EH (cell line): ENCODE results near the gene BAIAP2.

Experiments used
- DNase-seq: peaks from one replicate; pipeline ENCODE4 v3.0.0-alpha.2; 2015; ENCODE audit warnings: low read depth

Gene BAIAP2

GRCh38 chr17:81126281-81127132, 91.6 kb downstream of the BAIAP2 start:
- no peak for DNase-seq

GRCh38 chr17:81127133-81127455, 92.1 kb downstream of the BAIAP2 start:
- no peak for DNase-seq

- DNase-seq: no peak
Observed at GRCh38 chr17:81127526-81128177, 92.7 kb downstream of the BAIAP2 start.

- no peak for DNase-seq
Observed at GRCh38 chr17:81128338-81128737, 93.4 kb downstream of the BAIAP2 start.

- DNase-seq: no peak
Observed at GRCh38 chr17:81128774-81129173, 93.8 kb downstream of the BAIAP2 start.

- no peak for DNase-seq
Observed at GRCh38 chr17:81129289-81129688, 94.3 kb downstream of the BAIAP2 start.

GRCh38 chr17:81129711-81130367, 94.9 kb downstream of the BAIAP2 start:
- DNase-seq: no peak

- no peak for DNase-seq
Observed at GRCh38 chr17:81130385-81131361, 95.7 kb downstream of the BAIAP2 start.

- no peak for DNase-seq
Observed at GRCh38 chr17:81131486-81132196, 96.7 kb downstream of the BAIAP2 start.

- DNase-seq: no peak
Observed at GRCh38 chr17:81132197-81132540, 97.2 kb downstream of the BAIAP2 start.

GRCh38 chr17:81132770-81133723, 98.1 kb downstream of the BAIAP2 start:
- no peak for DNase-seq

- no peak for DNase-seq
Observed at GRCh38 chr17:81134064-81134781, 99.3 kb downstream of the BAIAP2 start.

- no peak for DNase-seq
Observed at GRCh38 chr17:81135505-81136278, 100.7 kb downstream of the BAIAP2 start.

- DNase-seq: no peak
Observed at GRCh38 chr17:81136366-81136765, 101.4 kb downstream of the BAIAP2 start.

GRCh38 chr17:81137248-81137647, 102.3 kb downstream of the BAIAP2 start:
- no peak for DNase-seq

GRCh38 chr17:81138083-81138482, 103.1 kb downstream of the BAIAP2 start:
- no peak for DNase-seq

GRCh38 chr17:81138500-81138899, 103.5 kb downstream of the BAIAP2 start:
- DNase-seq: no peak

- DNase-seq: no peak
Observed at GRCh38 chr17:81139428-81139827, 104.5 kb downstream of the BAIAP2 start.

GRCh38 chr17:81140018-81140417, 105.1 kb downstream of the BAIAP2 start:
- no peak for DNase-seq
